Measurements from ENCODE around the gene ACTN2.

ACTN2 gene

GRCh38 chr1:236785477-236785876 is 99.2 kb downstream of the ACTN2 start:
- DNase-seq: no peak

- no peak for DNase-seq
Observed at GRCh38 chr1:236786453-236786852, 100.2 kb downstream of the ACTN2 start.

- DNase-seq: no peak
Observed at GRCh38 chr1:236794585-236795034, 108.3 kb downstream of the ACTN2 start.

GRCh38 chr1:236795035-236795756 is 108.9 kb downstream of the ACTN2 start, which contains the start of gene MTR:
Gene MTR, plus strand, starts transcription at chr1:236795292. Its CDS starts 412 bp downstream, at chr1:236795704.
- DNase-seq: peak; percentile 95

- DNase-seq: no peak
Observed at GRCh38 chr1:236795757-236796667, 109.7 kb downstream of the ACTN2 start.

- DNase-seq: no peak
Observed at GRCh38 chr1:236799001-236799400, 112.7 kb downstream of the ACTN2 start.

- no peak for DNase-seq
Observed at GRCh38 chr1:236800002-236800620, 113.8 kb downstream of the ACTN2 start.

- no peak for DNase-seq
Observed at GRCh38 chr1:236800623-236801022, 114.3 kb downstream of the ACTN2 start.

- no peak for DNase-seq
Observed at GRCh38 chr1:236802264-236802663, 116.0 kb downstream of the ACTN2 start.

- no peak for DNase-seq
Observed at GRCh38 chr1:236806634-236807033, 120.3 kb downstream of the ACTN2 start.

- DNase-seq: no peak
Observed at GRCh38 chr1:236808005-236808404, 121.7 kb downstream of the ACTN2 start.

- DNase-seq: no peak
Observed at GRCh38 chr1:236808564-236809130, 122.3 kb downstream of the ACTN2 start.

- DNase-seq: no peak
Observed at GRCh38 chr1:236809148-236809547, 122.8 kb downstream of the ACTN2 start.

- no peak for DNase-seq
Observed at GRCh38 chr1:236810018-236810417, 123.7 kb downstream of the ACTN2 start.

- DNase-seq: no peak
Observed at GRCh38 chr1:236812334-236813030, 126.2 kb downstream of the ACTN2 start.

Data from activated CD8-positive, alpha-beta memory T cell treated with anti-CD3 and anti-CD28 coated beads for 24 hours (primary cell).